HepG2 (cell line): ENCODE data around the gene KIRREL3. TPM values are rescaled to one million over a fixed set of nuclear protein-coding genes. Genes with fewer than 3 reads are reported as not detected.
A peak's percentile ranks its signal among the peaks of the same experiment; 100 is the strongest.

Source experiments
- BRF2 ChIP-seq: sonication (generic); formaldehyde crosslinking; IDR thresholded peaks from 2 replicates; pipeline ENCODE4 v1.8.1; 2022; ENCODE audit warnings: mild to moderate bottlenecking, missing genetic modification reagents
- CREB1 ChIP-seq, 2 experiments: fragments of 450-650 bp in 1 of 2; IDR thresholded peaks; 2 replicates each; pipeline ENCODE4 v1.6.1; 2016 to 2017; ENCODE audit warnings: control low read depth in 1 of 2, mild to moderate bottlenecking in 1 of 2, missing compliant biosample characterization in 1 of 2, missing genetic modification characterization in 1 of 2
- FOXA3 ChIP-seq: IDR thresholded peaks from 2 replicates; pipeline ENCODE4 v1.6.1; 2016; ENCODE audit warnings: missing genetic modification reagents, missing compliant biosample characterization
- FOXC1 ChIP-seq: sonication (generic); formaldehyde crosslinking; IDR thresholded peaks from 2 replicates; pipeline ENCODE4 v1.8.0; 2022; ENCODE audit warnings: mild to moderate bottlenecking, missing genetic modification reagents, borderline replicate concordance
- GATAD2A ChIP-seq: IDR thresholded peaks from 2 replicates; pipeline ENCODE4 v1.6.1; 2016
- KLF12 ChIP-seq: sonication (generic); formaldehyde crosslinking; IDR thresholded peaks from 2 replicates; pipeline ENCODE4 v1.4.0; 2020; ENCODE audit warnings: missing genetic modification reagents, borderline replicate concordance
- LBX2 ChIP-seq: sonication (generic); formaldehyde crosslinking; IDR thresholded peaks from 2 replicates; pipeline ENCODE4 v1.5.0; 2020; ENCODE audit warnings: missing genetic modification reagents, mild to moderate bottlenecking, borderline replicate concordance
- LCORL ChIP-seq, 2 experiments: fragments of 450-650 bp in 1 of 2; sonication (generic) in 1 of 2; formaldehyde crosslinking in 1 of 2; IDR thresholded peaks; 2 replicates each; pipeline versions ENCODE4 v1.5.0 to v1.6.1; 2017 to 2020; ENCODE audit warnings: antibody characterized with exemption in 1 of 2, missing genetic modification reagents in 1 of 2
- MIXL1 ChIP-seq: IDR thresholded peaks from 2 replicates; pipeline ENCODE4 v1.6.1; 2016
- POGZ ChIP-seq: sonication (generic); formaldehyde crosslinking; IDR thresholded peaks from 2 replicates; pipeline ENCODE4 v1.4.0; 2020; ENCODE audit warnings: mild to moderate bottlenecking, missing genetic modification reagents
- SMAD9 ChIP-seq: sonication (generic); formaldehyde crosslinking; IDR thresholded peaks from 2 replicates; pipeline ENCODE4 v1.5.1; 2020; ENCODE audit warnings: mild to moderate bottlenecking, missing genetic modification reagents
- TARDBP ChIP-seq: sonication (generic); formaldehyde crosslinking; IDR thresholded peaks from 2 replicates; pipeline ENCODE4 v1.8.0; 2022; ENCODE audit warnings: mild to moderate bottlenecking, missing genetic modification reagents
- THRA ChIP-seq: sonication (generic); formaldehyde crosslinking; IDR thresholded peaks from 2 replicates; pipeline ENCODE4 v1.4.0; 2020; ENCODE audit warnings: missing genetic modification reagents, borderline replicate concordance
- U2AF2 ChIP-seq: fragments of 200-400 bp; formaldehyde crosslinking; IDR thresholded peaks from 2 replicates; pipeline ENCODE4 v1.6.1; 2017; ENCODE audit warnings: low read depth, mild to moderate bottlenecking, low read length
- ZKSCAN5 ChIP-seq: sonication (generic); formaldehyde crosslinking; IDR thresholded peaks from 2 replicates; pipeline ENCODE4 v1.5.1; 2020; ENCODE audit warnings: mild to moderate bottlenecking, missing genetic modification reagents
- ZNF33B ChIP-seq: sonication (generic); formaldehyde crosslinking; IDR thresholded peaks from 2 replicates; pipeline ENCODE4 v1.5.1; 2020; ENCODE audit warnings: mild to moderate bottlenecking, missing genetic modification reagents
- ZNF543 ChIP-seq: sonication (generic); formaldehyde crosslinking; IDR thresholded peaks from 2 replicates; pipeline ENCODE4 v1.4.0; 2020; ENCODE audit warnings: mild to moderate bottlenecking, missing genetic modification reagents
- ZNF670 ChIP-seq: sonication (generic); formaldehyde crosslinking; IDR thresholded peaks from 2 replicates; pipeline ENCODE4 v1.8.0; 2022; ENCODE audit warnings: mild to moderate bottlenecking, missing genetic modification reagents, borderline replicate concordance
- ZSCAN25 ChIP-seq: sonication (generic); formaldehyde crosslinking; IDR thresholded peaks from 2 replicates; pipeline ENCODE4 v1.8.0; 2022; ENCODE audit warnings: mild to moderate bottlenecking, missing genetic modification reagents
- polyA plus RNA-seq, 8 experiments: library from polyadenylated mRNA; depleted of rRNA in 3 of 8; stranded (reverse) in 7 of 8; unstranded in 1 of 8; fragments of >200 nt; fragmentation: Illumina TruSeq in 4 of 8; extraction: Trizol in 4 of 8; gene quantifications; 2 replicates each; pipeline versions ENCODE4 v1.2.1 to v1.2.3, GENCODE V29; 2011 to 2016; ENCODE audit warnings: low read depth in 4 of 8, missing spikeins in 1 of 8, mixed read lengths in 1 of 8; ENCODE audit not compliant: insufficient read depth in 1 of 8
- total RNA-seq, 5 experiments: library from RNA; depleted of rRNA; stranded (reverse); fragments of >200 nt; fragmentation: Illumina TruSeq; extraction: Trizol; gene quantifications; 2 replicates each; pipeline ENCODE4 v1.2.3, GENCODE V29; 2016; ENCODE audit warnings: low read depth in 1 of 5
- TF ChIP-seq, protein P1 (sequence below): sonication (generic); formaldehyde crosslinking; IDR thresholded peaks from 2 replicates; pipeline ENCODE4 v1.4.0; 2020; ENCODE audit warnings: missing genetic modification reagents, borderline replicate concordance

KIRREL3 gene
- total and polyA plus RNA-seq, 2 of the 13 experiments (the other 11 are each of a cell fraction or from before 2014, with no cell fraction given) = not detected

GRCh38 chr11:126480410-126481302 is 519.9 kb downstream of the KIRREL3 start (continued):
- TF ChIP-seq, protein P1, sequence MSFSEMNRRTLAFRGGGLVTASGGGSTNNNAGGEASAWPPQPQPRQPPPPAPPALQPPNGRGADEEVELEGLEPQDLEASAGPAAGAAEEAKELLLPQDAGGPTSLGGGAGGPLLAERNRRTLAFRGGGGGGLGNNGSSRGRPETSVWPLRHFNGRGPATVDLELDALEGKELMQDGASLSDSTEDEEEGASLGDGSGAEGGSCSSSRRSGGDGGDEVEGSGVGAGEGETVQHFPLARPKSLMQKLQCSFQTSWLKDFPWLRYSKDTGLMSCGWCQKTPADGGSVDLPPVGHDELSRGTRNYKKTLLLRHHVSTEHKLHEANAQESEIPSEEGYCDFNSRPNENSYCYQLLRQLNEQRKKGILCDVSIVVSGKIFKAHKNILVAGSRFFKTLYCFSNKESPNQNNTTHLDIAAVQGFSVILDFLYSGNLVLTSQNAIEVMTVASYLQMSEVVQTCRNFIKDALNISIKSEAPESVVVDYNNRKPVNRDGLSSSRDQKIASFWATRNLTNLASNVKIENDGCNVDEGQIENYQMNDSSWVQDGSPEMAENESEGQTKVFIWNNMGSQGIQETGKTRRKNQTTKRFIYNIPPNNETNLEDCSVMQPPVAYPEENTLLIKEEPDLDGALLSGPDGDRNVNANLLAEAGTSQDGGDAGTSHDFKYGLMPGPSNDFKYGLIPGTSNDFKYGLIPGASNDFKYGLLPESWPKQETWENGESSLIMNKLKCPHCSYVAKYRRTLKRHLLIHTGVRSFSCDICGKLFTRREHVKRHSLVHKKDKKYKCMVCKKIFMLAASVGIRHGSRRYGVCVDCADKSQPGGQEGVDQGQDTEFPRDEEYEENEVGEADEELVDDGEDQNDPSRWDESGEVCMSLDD (CRISPR knock-in tag) = no peak
- TF ChIP-seq POGZ (CRISPR knock-in tag) (peak; percentile 52; the same call in 1 of the 2 replicates), ZSCAN25 (CRISPR knock-in tag) (0 out of 2 replicates have a peak, but pooled peaks have one; percentile 50), ZKSCAN5 (no peak), CREB1 (IDR thresholded peaks at IDR 0.05) (no peak), CREB1 (CRISPR knock-in tag; IDR thresholded peaks at IDR 0.05) (0 out of 2 replicates have a peak, but pooled peaks have one; percentile 22), TARDBP (CRISPR knock-in tag) (0 out of 2 replicates have a peak, but pooled peaks have one; percentile 10), LCORL (IDR thresholded peaks at IDR 0.05) (no peak), LCORL (CRISPR knock-in tag; IDR thresholded peaks at IDR 0.05) (0 out of 2 replicates have a peak, but pooled peaks have one; percentile 18), KLF12 (CRISPR knock-in tag) (no peak), LBX2 (CRISPR knock-in tag) (no peak), FOXC1 (CRISPR knock-in tag) (0 out of 2 replicates have a peak, but pooled peaks have one; percentile 32), GATAD2A (CRISPR knock-in tag) (peak; percentile 44; the same call in 1 of the 2 replicates), ZNF33B (0 out of 2 replicates have a peak, but pooled peaks have one; percentile 66), ZNF543 (CRISPR knock-in tag) (no peak), SMAD9 (CRISPR knock-in tag) (peak; percentile 90; the same call in 1 of the 2 replicates), BRF2 (CRISPR knock-in tag) (no peak), FOXA3 (CRISPR knock-in tag) (0 out of 2 replicates have a peak, but pooled peaks have one; percentile 24), THRA (CRISPR knock-in tag) (no peak), MIXL1 (0 out of 2 replicates have a peak, but pooled peaks have one; percentile 29), ZNF670 (CRISPR knock-in tag) (no peak), U2AF2 (no peak)
